NCI-H748 (cell line): ENCODE measurements around the gene FOXD1.
"Not testable (repeated sequence)": the region's sequence is repeated elsewhere in the genome, so short reads cannot be mapped to it uniquely, and the experiment has no call there.

Experiments
- DNase-seq: peaks from one replicate; lab custom pipeline; 2025; ENCODE audit not compliant: unreplicated experiment; lab: John Stamatoyannopoulos, UW

Gene FOXD1

DNA sequence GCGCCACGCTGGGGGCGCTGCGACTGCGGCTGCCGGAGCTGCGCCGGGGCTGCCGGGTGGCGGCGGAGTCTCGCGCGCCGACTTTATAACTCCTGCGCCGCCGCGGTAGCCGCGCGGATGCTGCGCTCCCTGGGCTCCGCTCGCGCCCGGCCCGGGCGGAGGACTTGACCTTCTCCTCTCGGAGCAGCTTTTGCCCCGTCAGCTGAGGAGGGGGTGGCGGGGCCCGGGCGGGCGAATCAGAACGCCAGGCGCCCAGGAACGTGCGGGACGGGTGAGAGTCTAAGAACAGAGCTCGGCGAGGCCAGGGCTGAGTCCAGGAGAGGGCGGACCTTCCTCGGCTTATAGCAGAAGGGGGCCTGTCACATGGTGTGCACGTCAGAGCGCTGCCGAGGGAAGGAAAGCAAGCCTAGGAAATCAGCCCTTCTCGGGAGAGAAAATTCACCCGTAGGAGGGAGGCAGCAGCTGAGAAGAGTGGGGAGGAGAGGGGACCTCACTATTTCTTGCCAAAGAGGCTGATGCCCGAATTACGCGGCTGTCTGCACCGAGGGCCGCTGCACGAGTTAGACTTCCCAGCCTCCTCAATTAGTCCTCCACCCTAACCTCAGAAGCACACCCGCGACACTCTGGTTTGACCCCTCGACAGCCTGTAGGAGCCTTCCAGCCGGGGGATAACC lies at the start of gene FOXD1:
Gene FOXD1, minus strand, starts transcription at position 315 of the 674 bp plus-strand sequence. CDS start 415 bp downstream, outside the sequence.
- peak; percentile 90 for DNase-seq

DNA sequence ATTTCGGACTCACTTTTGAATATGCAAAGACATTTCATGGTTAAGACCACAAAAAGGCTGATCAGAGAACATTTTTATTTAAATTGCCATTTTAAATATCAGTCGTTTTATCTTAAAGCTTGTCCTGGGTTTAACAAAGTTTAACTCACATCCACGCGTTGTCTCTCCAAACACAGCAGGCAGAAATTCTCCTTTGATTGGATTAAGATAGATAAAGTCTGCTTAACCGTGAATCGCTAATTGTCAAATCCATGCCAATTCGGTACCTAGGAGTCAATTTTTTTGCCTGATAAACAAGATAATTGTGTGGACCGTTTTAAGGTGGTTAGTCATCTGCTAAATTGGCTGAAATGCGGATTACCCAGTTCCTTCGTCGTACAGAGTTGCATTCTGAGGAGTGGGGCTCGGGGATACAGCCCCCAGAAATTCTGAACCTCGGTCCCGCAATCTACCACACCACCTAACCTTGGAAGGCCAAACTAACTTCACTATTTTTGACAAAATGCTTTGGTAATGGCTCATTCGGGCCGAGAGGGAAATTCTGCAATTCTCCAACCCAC lies 49.0 kb upstream of the FOXD1 start:
- DNase-seq: no peak

DNA sequence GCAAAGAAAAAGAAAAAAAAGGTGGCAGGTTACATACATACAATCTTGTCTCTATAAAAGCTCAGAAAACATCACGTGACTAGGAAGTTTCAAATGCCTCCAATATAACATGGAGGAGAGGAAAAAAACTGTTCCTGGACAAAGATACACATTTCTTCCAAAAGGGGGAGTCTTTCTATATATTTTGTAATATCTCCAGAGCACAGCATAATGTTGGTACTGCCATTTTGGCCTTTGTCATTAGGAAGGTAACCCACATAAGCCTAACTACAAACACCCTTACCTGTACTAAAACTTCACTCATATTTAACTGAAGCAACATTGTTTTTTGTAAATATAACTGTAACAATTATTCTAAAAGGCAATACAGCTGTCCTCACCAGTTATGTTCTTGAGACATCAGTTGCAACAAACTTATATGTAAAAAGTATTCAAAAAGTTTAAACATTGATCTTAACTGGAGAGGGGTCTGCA lies 48.4 kb upstream of the FOXD1 start:
- DNase-seq: peak; percentile 77

DNA sequence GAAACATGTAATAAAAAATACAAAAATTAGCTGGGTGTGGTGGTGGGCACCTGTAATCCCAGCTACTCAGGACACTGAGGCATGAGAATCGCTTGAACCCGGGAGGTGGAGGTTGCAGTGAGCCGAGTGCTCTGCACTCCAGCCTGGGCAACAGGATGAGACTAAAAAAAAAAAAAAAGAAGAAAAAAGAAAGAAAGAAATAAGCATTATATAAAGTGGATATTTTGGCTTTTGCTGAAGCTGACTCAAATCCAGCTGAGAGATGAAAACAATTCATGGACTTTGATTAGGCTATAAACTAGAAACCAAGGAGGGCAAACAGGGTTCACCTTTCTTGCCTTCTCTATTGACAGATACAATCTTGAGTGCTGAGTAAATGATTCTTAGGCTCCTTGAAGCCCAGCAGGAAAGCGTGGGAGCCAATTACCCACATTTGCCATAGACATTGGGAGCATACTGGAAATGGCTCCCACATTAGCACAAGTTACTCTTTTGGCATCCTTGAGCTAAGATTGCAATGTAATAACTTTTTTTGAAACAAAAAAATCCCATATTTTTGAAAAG lies 47.3 kb upstream of the FOXD1 start:
- no peak for DNase-seq

- DNase-seq: no peak
These were observed 46.1 kb upstream of the FOXD1 start for GRCh38 chr5:73494721-73495120.

DNA sequence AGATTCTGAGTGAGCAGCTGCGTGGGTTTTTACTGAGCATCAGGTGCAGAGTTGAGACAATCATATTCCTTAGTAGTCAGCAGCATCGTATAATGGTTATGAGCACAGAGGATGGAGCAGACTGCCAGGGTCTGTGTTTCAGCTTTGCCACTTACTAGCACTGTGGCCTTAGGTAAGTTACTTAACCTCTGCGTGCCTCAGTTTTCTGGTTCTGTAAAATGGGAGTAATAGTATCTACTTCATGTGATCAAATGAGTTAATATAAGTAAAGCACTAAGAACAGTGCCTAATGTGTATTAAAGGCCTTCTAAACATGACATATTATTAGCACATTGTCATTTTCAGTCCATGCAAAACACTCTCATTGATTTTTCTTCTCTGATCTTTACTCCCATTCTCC lies 44.8 kb upstream of the FOXD1 start:
- DNase-seq: no peak

DNA sequence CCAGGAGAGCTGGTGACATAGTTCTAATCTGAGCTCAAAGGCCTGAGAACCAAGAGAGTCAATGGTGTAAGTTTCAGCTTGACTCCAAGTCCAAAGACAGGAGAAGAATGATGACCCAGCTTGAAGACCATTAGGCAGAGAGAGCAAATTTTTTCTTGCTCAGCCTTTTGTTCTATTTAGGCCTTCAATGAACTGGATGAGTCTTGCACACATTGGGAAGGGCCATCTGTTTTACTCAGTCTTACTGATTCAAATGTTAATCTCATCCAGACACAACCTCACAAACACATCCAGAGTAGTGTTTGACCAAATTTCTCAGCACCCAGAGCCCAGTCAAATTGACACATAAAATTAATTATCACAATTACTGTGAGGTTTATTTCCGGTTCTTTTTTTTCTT lies 42.6 kb upstream of the FOXD1 start:
- no peak for DNase-seq

GRCh38 chr5:73490088-73490487 lies 41.5 kb upstream of the FOXD1 start:
- no peak for DNase-seq

- DNase-seq: no peak
These were observed 40.2 kb upstream of the FOXD1 start for GRCh38 chr5:73488806-73489205.

GRCh38 chr5:73487815-73488214 lies 39.2 kb upstream of the FOXD1 start:
- DNase-seq: no peak

GRCh38 chr5:73487257-73487656 lies 38.7 kb upstream of the FOXD1 start:
- not testable (repeated sequence) for DNase-seq

- DNase-seq: no peak
These were observed 37.7 kb upstream of the FOXD1 start for GRCh38 chr5:73486119-73486899.

- DNase-seq: no peak
These were observed 37.1 kb upstream of the FOXD1 start for GRCh38 chr5:73485715-73486114.

DNA sequence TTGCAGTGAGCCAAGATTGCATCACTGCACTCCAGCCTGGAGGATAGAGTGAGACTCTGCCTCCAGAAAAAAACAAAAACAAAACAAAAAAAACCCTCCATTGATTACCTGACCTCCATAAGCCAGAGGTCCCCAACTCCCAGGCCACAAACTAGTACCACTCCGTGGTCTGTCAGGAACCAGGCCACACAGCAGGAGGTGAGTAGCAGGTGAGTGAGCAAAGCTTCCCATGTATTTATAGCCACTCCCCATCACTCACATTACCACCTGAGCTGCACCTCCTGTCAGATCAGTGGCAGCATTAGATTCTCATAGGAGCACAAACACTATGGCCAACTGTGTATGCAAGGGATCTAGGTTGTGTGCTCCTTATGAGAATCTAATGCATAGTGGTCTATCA lies 35.9 kb upstream of the FOXD1 start:
- DNase-seq: no peak

GRCh38 chr5:73483676-73484075 lies 35.1 kb upstream of the FOXD1 start:
- DNase-seq: no peak

GRCh38 chr5:73482383-73483136 lies 34.0 kb upstream of the FOXD1 start:
- DNase-seq: peak; percentile 34

DNA sequence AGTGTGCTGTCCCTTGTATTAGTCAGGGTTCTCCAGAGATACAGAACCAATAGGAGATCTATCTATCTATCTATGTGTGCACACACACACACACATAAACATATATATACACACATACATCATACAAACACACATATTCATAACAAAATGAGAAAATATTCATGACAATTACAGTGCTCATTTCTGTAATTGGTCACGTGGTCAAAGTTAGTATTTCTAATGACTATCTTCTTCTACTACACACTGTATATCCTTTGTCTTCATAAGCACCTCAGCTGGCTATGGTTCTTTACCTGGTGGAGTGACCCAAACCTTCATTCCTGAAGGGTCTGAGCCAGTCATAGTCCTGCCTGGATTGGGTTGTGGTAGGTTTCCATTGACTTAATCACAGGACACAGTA lies 31.9 kb upstream of the FOXD1 start:
- DNase-seq: no peak

DNA sequence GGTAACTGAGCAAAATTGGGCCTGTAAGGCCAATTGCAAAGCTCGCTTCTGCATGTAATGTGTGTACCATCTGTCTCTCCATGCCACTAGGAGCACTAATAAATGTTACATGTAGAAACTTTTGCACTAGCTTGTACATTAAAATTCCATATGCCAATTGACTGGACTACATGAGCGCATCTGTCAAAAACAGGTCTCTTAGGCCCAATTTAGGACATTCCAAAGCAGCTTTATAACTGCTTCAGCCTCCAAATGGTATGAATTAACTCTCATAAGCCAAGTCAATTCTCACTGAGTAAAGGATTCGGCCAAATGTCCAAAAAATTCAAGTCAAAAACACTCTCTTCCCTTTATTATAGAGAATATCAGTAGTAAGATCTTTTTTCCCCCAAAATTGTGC lies 23.5 kb upstream of the FOXD1 start:
- no peak for DNase-seq

GRCh38 chr5:73471654-73472053 lies 23.1 kb upstream of the FOXD1 start:
- DNase-seq: no peak

- no peak for DNase-seq
These were observed 21.3 kb upstream of the FOXD1 start for GRCh38 chr5:73469878-73470277.

DNA sequence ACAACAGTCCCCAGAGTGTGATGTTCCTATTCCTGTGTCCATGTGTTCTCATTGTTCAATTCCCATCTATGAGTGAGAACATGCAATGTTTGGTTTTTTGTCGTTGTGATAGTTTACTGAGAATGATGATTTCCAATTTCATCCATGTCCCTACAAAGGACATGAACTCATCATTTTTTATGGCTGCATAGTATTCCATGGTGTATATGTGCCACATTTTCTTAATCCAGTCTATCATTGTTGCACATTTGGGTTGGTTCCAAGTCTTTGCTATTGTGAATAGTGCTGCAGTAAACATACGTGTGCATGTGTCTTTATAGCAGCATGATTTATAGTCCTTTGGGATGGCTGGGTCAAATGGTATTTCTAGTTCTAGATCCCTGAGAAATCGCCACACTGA lies 20.1 kb upstream of the FOXD1 start:
- not testable (repeated sequence) for DNase-seq
